ENCODE data around the gene OBP2B. TPM values are rescaled to one million over a fixed set of nuclear protein-coding genes. Genes with fewer than 3 reads are reported as not detected.

Gene OBP2B
- total RNA-seq, 1 donor = not detected

GRCh38 chr9:133162861-133163503 lies 46.1 kb downstream of the OBP2B start:
- peak overlapping the region; percentile 71 for H3K4me3 ChIP-seq (ENCODE audit: low read depth, low read length)
- TF ChIP-seq, protein P1, sequence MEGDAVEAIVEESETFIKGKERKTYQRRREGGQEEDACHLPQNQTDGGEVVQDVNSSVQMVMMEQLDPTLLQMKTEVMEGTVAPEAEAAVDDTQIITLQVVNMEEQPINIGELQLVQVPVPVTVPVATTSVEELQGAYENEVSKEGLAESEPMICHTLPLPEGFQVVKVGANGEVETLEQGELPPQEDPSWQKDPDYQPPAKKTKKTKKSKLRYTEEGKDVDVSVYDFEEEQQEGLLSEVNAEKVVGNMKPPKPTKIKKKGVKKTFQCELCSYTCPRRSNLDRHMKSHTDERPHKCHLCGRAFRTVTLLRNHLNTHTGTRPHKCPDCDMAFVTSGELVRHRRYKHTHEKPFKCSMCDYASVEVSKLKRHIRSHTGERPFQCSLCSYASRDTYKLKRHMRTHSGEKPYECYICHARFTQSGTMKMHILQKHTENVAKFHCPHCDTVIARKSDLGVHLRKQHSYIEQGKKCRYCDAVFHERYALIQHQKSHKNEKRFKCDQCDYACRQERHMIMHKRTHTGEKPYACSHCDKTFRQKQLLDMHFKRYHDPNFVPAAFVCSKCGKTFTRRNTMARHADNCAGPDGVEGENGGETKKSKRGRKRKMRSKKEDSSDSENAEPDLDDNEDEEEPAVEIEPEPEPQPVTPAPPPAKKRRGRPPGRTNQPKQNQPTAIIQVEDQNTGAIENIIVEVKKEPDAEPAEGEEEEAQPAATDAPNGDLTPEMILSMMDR (IDR thresholded peaks at IDR 0.05; ENCODE audit: insufficient read depth, low read depth, low read length) = no peak
- DNase-seq (ENCODE audit: low read depth) = no peak

GRCh38 chr9:133161547-133161950 lies 47.5 kb downstream of the OBP2B start:
- no peak for DNase-seq (ENCODE audit: low read depth)
- TF ChIP-seq, protein P1 (IDR thresholded peaks at IDR 0.05; ENCODE audit: insufficient read depth, low read depth, low read length) = no peak
- H3K4me3 ChIP-seq (ENCODE audit: low read depth, low read length) = no peak overlapping the region

- DNase-seq (ENCODE audit: low read depth) = peak; percentile 87
- TF ChIP-seq, protein P1 (IDR thresholded peaks at IDR 0.05; ENCODE audit: insufficient read depth, low read depth, low read length) = peak; percentile 87
- no peak overlapping the region for H3K4me3 ChIP-seq (ENCODE audit: low read depth, low read length)
These were observed 48.1 kb downstream of the OBP2B start for GRCh38 chr9:133160742-133161546.

GRCh38 chr9:133158695-133159094 lies 50.4 kb downstream of the OBP2B start:
- TF ChIP-seq, protein P1 (IDR thresholded peaks at IDR 0.05; ENCODE audit: insufficient read depth, low read depth, low read length) = no peak
- H3K4me3 ChIP-seq (ENCODE audit: low read depth, low read length) = no peak overlapping the region
- DNase-seq (ENCODE audit: low read depth) = no peak

Other genes starting within 250 kb of the OBP2B start
- under 0.01 and 0.32 TPM in 2 replicates for gene GFI1B, start 230.6 kb downstream of the OBP2B start, total RNA-seq
- 30.7 and 32.2 TPM in 2 replicates for gene GTF3C5, start 178.3 kb downstream of the OBP2B start, total RNA-seq
- gene CEL, start 147.3 kb downstream of the OBP2B start, total RNA-seq = under 0.01 TPM in 2 replicates
- 13.8 and 17.4 TPM in 2 replicates for gene RALGDS, start 88.0 kb downstream of the OBP2B start, total RNA-seq
- gene GBGT1, start 45.3 kb downstream of the OBP2B start, total RNA-seq = 4.7 and 5.8 TPM in 2 replicates
- gene ABO, start 66.0 kb upstream of the OBP2B start, total RNA-seq = not detected in 2 replicates
- 7.4 and 8.2 TPM in 2 replicates for gene SURF6, start 126.9 kb upstream of the OBP2B start, total RNA-seq
- 11.9 and 12.1 TPM in 2 replicates for gene MED22, start 138.9 kb upstream of the OBP2B start, total RNA-seq
- gene RPL7A, start 139.0 kb upstream of the OBP2B start, total RNA-seq = 1,651 and 1,997 TPM in 2 replicates
- gene SURF1, start 147.2 kb upstream of the OBP2B start, total RNA-seq = 13.4 and 14.2 TPM in 2 replicates
- gene SURF2, start 147.3 kb upstream of the OBP2B start, total RNA-seq = 12.1 and 16.1 TPM in 2 replicates
- 403 and 513 TPM in 2 replicates for gene SURF4, start 166.8 kb upstream of the OBP2B start, total RNA-seq
- 0.32 and 2.6 TPM in 2 replicates for gene STKLD1, start 167.1 kb upstream of the OBP2B start, total RNA-seq
- 10.0 and 12.5 TPM in 2 replicates for gene REXO4, start 208.8 kb upstream of the OBP2B start, total RNA-seq
- 1.3 TPM in 2 replicates for gene ADAMTS13, start 213.1 kb upstream of the OBP2B start, total RNA-seq